IPS-20b (cell line): Measurements from ENCODE around the gene AKT1S1.

Experiments
- H3K27ac ChIP-seq: one replicate; pipeline ENCODE4 v1.5.1; 2013; ENCODE audit warnings: low read length
- H3K27me3 ChIP-seq: 2 replicates; pipeline ENCODE4 v1.6.1; 2013; ENCODE audit warnings: mild to moderate bottlenecking, low read length, inconsistent platforms; ENCODE audit not compliant: insufficient read depth
- H3K36me3 ChIP-seq: 2 replicates; pipeline ENCODE4 v1.6.1; 2013; ENCODE audit warnings: low read depth, mild to moderate bottlenecking, inconsistent platforms, low read length, moderate library complexity; ENCODE audit not compliant: insufficient read depth
- H3K4me1 ChIP-seq: 2 replicates; pipeline ENCODE4 v1.6.1; 2013; ENCODE audit warnings: mild to moderate bottlenecking, control low read depth, inconsistent platforms, low read length, moderate library complexity; ENCODE audit not compliant: insufficient read depth
- H3K4me3 ChIP-seq: 2 replicates; pipeline ENCODE4 v1.5.1; 2013; ENCODE audit warnings: mild to moderate bottlenecking, low read length, inconsistent platforms
- H3K9ac ChIP-seq: 2 replicates; pipeline ENCODE4 v1.6.1; 2013; ENCODE audit warnings: low read depth, mild to moderate bottlenecking, inconsistent platforms, low read length, moderate library complexity
- H3K9me3 ChIP-seq: 2 replicates; pipeline ENCODE4 v1.6.1; 2013; ENCODE audit warnings: mild to moderate bottlenecking, low read depth, low read length, inconsistent platforms; ENCODE audit not compliant: insufficient read depth

AKT1S1 gene

DNA sequence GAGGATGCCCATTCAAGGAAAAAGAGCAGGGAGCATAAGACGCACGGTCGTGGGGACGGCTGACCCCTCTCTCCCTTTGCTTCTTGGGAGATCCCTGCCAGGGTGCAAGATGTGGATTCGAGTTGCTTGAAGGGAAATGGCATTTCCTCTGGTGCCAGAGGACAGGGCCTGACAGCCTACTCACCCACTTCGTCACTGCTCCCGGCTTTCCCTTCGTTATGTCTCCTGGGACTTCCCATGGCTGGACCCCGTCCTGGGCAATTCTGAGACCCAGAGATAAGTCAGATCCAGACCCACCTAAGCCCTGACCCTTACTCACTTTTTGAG is 1.6 kb upstream of the AKT1S1 start:
- H3K4me1 ChIP-seq = peaks cover 6% of the 10 kb centered on the region; the same call in 1 of the 2 replicates

DNA sequence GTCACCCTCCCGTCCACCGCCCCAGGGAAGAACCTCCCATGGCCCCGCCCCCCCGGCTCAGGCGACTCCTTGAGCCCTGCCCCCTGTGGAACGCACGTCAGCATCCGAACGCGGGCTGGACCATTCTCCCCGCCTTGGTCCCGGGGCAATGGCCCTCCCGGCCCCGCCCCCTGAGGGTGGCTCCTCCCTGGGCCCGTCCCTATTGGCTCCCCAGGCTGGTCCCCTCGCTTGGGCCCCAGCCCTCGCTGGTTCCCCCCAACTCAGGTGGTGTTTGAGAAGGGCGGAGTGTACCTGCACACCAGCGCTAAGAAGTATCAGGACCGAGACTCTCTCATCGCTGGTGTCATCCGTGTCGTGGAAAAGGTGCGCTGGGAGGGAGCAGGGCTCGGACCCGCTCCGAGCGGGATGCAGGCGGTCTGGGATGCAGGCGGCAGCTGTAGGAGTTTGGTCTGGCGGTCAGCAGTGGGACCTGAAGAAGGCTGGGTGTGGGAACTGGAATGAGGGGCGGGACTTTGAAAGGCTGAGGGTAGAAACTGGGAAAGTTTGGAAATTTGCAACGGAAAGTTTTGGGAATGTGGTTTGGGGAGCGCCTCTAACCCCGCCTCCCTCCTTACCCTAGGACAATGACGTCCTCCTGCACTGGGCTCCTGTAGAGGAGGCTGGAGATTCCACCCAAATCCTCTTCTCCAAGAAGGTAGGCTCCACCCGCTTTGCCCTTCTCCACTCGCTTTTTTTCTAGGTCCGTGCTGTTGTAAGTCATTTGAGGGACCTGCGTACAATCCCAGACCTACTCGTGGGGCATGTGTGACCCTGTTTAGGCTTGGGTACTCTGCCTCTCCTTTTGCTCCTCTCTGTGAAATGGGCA is 956 bp upstream of the AKT1S1 start:
- Histone ChIP-seq H3K9ac (peak overlapping the region; percentile 98), H3K27me3 (no peaks in the 10 kb centered on the region)

More for the DNA sequence above, 1.6 kb upstream of the AKT1S1 start:
- H3K9me3 ChIP-seq = no peaks in the 10 kb centered on the region
- H3K4me3 ChIP-seq = peak overlapping the region; percentile 89
- H3K9ac ChIP-seq = peak overlapping the region; percentile 98; the same call in 1 of the 2 replicates
- H3K27ac ChIP-seq = peak overlapping the region; percentile 96
- peaks cover 50% of the 10 kb centered on the region for H3K36me3 ChIP-seq
- H3K27me3 ChIP-seq = no peaks in the 10 kb centered on the region

DNA sequence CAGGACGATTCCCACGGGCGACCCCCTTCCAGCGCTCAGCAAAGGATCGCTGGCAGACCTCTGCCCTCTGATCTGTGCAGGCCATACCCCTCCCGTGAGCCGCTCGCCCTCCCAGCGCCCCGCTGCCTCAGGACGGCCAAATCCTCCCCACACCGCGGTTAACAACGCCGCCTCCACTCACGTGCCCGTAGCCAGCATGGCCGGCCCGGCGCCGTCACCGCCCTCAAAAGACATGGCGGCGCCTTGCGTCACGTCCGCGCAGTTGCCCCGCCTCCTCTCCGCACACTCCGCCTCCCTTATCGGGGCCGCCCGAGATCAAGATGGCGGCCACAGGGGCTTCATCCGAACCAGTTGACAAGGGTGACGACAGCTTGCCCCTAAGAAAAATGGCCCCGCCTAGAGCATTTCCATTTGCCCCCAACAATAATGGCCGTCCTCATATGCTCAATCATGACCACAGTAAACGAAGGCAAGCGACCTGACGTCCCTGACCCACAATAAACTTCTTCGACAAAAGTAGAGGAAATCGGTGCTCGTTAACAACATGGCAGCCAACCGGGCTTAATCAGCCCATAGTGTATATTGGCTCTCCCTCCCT is 634 bp downstream of the AKT1S1 start:
- H3K9ac ChIP-seq = peak overlapping the region; percentile 98
- no peaks in the 10 kb centered on the region for H3K27me3 ChIP-seq
- peaks cover 28% of the 10 kb centered on the region for H3K36me3 ChIP-seq
- peak overlapping the region; percentile 89 for H3K4me3 ChIP-seq
- H3K27ac ChIP-seq = peak overlapping the region; percentile 100
- H3K9me3 ChIP-seq = no peaks in the 10 kb centered on the region
- H3K4me1 ChIP-seq = peaks cover 6% of the 10 kb centered on the region; the same call in 1 of the 2 replicates

More for the DNA sequence above, 956 bp upstream of the AKT1S1 start:
- peaks cover 44% of the 10 kb centered on the region for H3K36me3 ChIP-seq
- H3K27ac ChIP-seq = peak overlapping the region; percentile 100
- peaks cover 6% of the 10 kb centered on the region; the same call in 1 of the 2 replicates for H3K4me1 ChIP-seq
- no peaks in the 10 kb centered on the region for H3K9me3 ChIP-seq
- peak overlapping the region; percentile 89 for H3K4me3 ChIP-seq

DNA sequence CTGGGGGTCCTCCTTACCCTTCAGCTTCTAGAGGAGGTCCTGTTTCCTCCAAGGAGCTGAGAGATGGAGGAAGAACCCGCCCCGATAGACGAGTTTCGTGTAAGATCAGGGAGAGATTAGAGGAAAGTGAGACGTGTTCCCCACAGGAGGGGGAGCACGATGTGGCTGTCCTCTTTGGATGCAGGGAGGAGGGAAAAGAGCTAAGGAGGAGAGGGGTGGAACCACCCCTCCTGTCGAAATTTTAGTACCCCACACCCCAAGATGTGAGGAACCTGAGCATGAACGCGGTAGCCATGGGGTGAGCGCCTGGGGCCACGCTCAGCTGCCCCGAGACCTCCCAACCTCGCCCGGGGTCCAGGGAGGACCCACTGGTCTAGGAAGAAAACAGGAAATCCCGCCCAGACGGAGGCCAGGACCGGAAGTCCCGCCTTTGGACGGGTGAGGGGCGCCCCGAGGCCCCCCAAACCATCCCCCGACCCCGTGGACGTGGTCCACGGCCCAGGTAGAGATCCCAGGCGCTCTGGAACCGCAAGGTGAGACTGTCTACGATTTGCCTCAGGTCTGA is 1.2 kb downstream of the AKT1S1 start:
- peaks cover 6% of the 10 kb centered on the region; the same call in 1 of the 2 replicates for H3K4me1 ChIP-seq
- H3K27ac ChIP-seq = peak overlapping the region; percentile 98
- peak overlapping the region; percentile 89 for H3K4me3 ChIP-seq
- peaks cover 25% of the 10 kb centered on the region for H3K36me3 ChIP-seq
- H3K9ac ChIP-seq = peak overlapping the region; percentile 98
- no peaks in the 10 kb centered on the region for H3K9me3 ChIP-seq
- H3K27me3 ChIP-seq = no peaks in the 10 kb centered on the region

DNA sequence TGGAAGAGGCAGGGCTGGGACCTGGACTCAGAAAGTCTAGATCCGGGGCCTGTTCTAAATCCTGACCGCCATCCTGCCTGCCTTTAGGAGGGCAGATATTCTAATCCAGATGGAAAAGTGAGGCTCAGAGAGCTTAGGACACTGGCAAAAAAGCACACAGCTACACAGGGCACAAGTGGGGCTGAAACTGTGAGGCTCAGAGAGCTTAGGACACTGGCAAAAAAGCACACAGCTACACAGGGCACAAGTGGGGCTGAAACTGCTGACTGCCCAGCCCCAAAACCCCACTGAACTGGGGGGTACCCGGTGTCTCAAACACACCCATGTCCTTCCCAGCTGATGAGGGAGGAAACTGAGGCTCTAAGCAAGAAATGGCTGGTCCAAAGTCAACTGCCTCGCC is 2.0 kb downstream of the AKT1S1 start:
- Histone ChIP-seq H3K36me3 (peaks cover 20% of the 10 kb centered on the region), H3K4me3 (peak overlapping the region; percentile 89), H3K4me1 (peaks cover 6% of the 10 kb centered on the region; the same call in 1 of the 2 replicates), H3K9me3 (no peaks in the 10 kb centered on the region), H3K27me3 (no peaks in the 10 kb centered on the region), H3K27ac (peak overlapping the region; percentile 98), H3K9ac (peak overlapping the region; percentile 98)

DNA sequence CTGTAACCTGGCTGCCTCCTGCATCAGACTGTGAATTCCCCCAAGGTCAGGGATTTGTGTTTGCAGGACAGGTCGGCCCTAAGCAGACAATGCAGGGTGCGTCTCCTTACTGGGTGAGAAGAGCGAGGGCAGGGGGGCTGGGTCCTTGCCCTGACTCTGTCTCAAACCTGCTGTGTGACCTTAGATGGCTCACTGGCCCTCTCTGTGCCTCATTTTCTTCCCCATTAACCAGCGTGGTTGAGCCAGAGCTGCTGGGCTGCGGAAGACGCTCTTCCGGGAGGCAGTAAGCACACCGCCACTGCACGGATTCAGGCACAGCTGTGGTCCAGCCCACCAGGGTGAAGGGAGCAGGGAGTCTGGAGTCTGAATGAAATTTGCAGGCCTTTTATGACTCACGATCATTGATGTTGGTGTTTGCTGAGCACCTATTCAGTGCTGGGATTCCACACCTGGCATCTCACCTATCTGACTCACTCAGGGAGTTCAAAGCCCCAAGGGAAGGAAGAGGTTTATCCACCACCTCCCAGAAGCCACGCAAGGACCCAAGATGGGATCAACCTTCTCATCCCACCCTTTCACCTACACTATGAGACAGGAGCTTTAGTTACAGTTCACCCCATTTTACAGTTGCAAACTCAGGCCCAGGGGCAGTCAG is 2.5 kb downstream of the AKT1S1 start:
- no peak overlapping the region for H3K27ac ChIP-seq
- peaks cover 6% of the 10 kb centered on the region; the same call in 1 of the 2 replicates for H3K4me1 ChIP-seq
- no peaks in the 10 kb centered on the region for H3K27me3 ChIP-seq
- H3K36me3 ChIP-seq = peaks cover 17% of the 10 kb centered on the region
- H3K9ac ChIP-seq = peak overlapping the region; percentile 98; the same call in 1 of the 2 replicates
- no peak overlapping the region for H3K4me3 ChIP-seq
- no peaks in the 10 kb centered on the region for H3K9me3 ChIP-seq

DNA sequence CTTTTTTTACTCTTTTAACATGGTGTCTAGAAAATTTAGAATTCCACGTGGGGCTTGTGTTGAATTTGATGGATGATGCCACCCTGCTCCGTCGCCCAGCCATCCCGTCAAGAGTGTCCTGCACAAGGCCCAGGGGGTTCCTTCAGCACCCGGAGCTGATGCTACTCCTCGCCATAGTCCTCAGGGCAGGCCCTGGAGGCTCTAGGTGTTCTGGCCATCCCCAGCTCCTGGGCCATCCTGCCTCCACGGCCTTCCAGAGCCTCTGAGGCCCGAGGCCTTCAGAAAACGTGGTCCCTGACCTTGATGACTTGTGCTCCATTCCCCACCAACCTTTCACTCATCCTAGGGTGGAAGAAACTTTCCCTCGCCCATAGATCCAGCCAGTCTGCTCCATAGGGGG is 3.3 kb downstream of the AKT1S1 start:
- Histone ChIP-seq H3K4me1 (peaks cover 4% of the 10 kb centered on the region; the same call in 1 of the 2 replicates), H3K27me3 (no peaks in the 10 kb centered on the region), H3K4me3 (no peak overlapping the region), H3K9me3 (no peaks in the 10 kb centered on the region), H3K9ac (no peak overlapping the region), H3K36me3 (peaks cover 9% of the 10 kb centered on the region; the same call in 1 of the 2 replicates), H3K27ac (no peak overlapping the region)

DNA sequence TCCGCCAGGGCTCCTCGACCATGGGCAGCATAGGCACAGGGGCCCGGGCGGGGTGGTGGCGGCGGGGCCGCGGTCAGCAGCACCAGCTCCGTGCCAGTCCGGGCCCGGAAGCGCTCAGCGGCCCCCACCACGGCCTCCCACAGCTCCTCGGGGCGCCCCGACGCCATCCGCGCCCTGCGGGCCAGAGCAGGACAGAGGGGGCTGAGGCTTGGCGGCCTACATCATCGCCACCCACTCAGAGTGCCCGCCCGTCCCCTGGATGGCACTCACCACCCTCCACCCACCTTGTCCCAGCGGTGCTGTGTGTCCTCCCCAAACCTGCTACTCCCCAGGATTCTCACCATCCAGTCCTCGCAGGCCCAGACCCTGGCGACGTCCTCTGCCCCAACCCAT is 4.0 kb downstream of the AKT1S1 start:
- H3K4me3 ChIP-seq = no peak overlapping the region
- no peaks in the 10 kb centered on the region; the same call in 1 of the 2 replicates for H3K4me1 ChIP-seq
- H3K36me3 ChIP-seq = peaks cover 5% of the 10 kb centered on the region; the same call in 1 of the 2 replicates
- H3K27ac ChIP-seq = no peak overlapping the region
- H3K9ac ChIP-seq = no peak overlapping the region
- H3K9me3 ChIP-seq = no peaks in the 10 kb centered on the region
- H3K27me3 ChIP-seq = no peaks in the 10 kb centered on the region

DNA sequence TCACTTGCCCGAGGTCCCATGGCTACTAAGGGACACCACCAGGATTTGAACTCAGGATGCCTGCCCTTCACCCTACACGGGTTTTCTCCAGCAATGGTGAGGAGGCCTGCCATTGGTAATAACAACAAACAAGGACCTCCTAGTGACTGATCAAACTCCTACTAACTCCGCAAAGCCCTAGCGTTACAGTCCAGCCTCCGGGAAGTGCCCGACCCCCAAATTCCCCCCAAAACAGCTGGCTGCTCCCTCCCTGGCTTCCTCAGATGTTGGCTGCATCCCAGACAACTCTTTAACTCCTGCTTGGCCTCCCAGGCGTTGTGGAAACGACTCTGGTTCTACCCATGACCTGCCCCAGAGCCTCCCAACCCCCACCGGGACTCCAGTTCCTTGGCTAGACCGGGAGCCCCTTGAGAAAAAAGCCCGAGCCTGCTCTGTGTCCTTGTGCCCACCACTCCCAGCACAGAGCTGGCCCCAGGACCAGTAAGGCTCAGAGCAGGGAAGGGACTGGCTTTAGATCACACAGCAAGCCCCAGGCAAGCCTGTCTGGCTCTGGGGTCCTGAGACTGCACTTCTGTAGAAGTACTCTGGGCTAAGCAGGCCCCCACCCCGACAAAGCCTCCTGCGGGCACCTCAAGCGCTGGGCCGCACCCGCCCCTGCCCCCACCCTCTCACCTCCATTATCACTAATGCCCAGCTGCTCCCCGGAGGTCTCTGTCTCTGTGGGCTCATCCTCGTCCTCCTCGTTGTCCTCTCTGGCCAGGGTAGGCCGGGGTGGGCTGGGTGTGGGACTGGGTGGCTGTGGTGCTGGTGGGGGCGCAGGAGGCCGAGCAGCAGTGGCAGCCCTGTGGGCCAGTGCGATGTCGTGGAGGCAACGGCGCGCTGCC is 4.7 kb downstream of the AKT1S1 start:
- Histone ChIP-seq H3K36me3 (peaks cover 5% of the 10 kb centered on the region; the same call in 1 of the 2 replicates), H3K9ac (no peak overlapping the region), H3K9me3 (no peaks in the 10 kb centered on the region), H3K27me3 (no peaks in the 10 kb centered on the region), H3K4me1 (no peaks in the 10 kb centered on the region; the same call in 1 of the 2 replicates), H3K4me3 (no peak overlapping the region), H3K27ac (no peak overlapping the region)

DNA sequence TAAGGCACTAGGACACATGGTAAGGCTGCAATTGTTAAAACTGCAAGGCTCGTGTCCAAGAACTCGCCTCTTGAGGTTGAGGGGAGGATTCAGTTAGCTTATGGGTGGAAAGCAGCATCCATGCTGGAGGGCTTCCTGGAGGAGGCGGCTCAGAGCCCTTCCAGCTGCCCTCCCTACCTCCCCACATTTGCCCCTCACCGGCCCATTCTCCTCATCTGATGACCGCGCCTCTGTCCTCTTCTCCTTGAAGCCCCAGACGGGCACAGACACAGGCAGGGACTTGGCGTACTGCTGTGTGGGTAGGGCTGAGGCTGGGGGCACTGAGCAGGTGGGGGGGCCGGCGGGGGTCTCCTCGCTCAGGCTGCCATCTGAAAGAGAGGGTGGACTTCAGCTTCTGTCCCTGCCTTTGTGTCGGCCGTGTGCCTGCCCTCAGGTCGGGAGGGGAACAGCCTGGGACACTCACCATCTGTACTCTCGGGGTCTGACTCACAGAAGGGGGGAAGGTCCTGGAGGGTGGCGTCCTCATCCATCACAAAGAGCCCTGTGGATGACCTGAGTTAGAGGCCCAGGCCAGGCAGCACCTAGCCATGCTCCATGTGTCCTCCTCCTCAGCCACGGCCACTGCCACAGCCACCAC is 5.7 kb downstream of the AKT1S1 start:
- Histone ChIP-seq H3K4me3 (no peak overlapping the region), H3K9me3 (no peaks in the 10 kb centered on the region), H3K27me3 (no peaks in the 10 kb centered on the region), H3K4me1 (no peaks in the 10 kb centered on the region; the same call in 1 of the 2 replicates), H3K27ac (no peak overlapping the region), H3K9ac (no peak overlapping the region), H3K36me3 (peaks cover 5% of the 10 kb centered on the region; the same call in 1 of the 2 replicates)
